ENCODE measurements around the gene ATOSB.

DNA sequence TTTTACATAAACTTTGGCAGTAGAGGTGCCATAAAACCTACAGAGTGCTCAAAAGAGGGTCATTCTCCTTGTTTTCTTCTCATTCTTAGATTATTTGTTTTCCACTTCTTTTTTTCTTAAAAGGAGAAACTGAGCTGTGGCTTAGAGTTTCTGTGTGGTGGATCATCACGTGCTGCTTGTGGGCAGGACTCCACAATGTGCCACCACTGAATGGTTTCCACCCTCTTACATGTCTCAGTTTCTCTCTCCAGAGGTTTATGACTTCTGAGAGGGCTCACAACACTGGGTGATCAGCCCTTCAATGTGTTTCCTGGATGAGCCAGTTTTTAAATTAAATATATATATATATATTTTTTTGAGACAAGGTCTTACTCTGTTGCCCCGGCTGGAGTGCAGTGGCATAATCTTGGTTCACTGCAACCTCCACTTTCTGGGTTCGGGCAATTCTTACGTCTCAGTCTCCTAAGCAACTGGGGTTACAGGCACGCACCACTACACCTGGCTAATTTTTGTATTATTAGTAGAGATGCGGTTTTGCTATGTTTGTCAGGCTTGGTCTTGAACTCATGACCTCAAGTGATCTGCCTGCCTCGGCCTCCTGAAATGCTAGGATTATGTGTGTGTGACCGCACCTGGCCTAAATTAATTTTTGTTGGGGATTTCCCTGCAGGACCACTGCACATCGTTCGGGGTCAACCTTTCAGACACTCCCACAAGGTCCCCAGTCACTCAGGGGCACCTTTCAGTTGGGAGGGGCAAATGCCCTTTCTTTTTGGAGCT lies 43.0 kb upstream of the ATOSB start:
- TF ChIP-seq ZNF302 (tag by site-specific recombination; IDR thresholded peaks at IDR 0.05; ENCODE audit: low read depth) (no peak), HOXA7 (CRISPR knock-in tag; IDR thresholded peaks at IDR 0.05; ENCODE audit: borderline replicate concordance) (no peak), ZNF10 (tag by site-specific recombination; IDR thresholded peaks at IDR 0.05) (no peak), GLIS1 (tag by site-specific recombination; IDR thresholded peaks at IDR 0.05) (no peak)
- TF ChIP-seq, protein P1, sequence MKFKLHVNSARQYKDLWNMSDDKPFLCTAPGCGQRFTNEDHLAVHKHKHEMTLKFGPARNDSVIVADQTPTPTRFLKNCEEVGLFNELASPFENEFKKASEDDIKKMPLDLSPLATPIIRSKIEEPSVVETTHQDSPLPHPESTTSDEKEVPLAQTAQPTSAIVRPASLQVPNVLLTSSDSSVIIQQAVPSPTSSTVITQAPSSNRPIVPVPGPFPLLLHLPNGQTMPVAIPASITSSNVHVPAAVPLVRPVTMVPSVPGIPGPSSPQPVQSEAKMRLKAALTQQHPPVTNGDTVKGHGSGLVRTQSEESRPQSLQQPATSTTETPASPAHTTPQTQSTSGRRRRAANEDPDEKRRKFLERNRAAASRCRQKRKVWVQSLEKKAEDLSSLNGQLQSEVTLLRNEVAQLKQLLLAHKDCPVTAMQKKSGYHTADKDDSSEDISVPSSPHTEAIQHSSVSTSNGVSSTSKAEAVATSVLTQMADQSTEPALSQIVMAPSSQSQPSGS (tag by site-specific recombination; IDR thresholded peaks at IDR 0.05; ENCODE audit: low read depth), result no peak
